HCT116 (cell line): ENCODE results near the gene SLC25A31. TPM values are rescaled to one million over a fixed set of nuclear protein-coding genes. Genes with fewer than 3 reads are reported as not detected.

Experiments used
- ATAC-seq: fragments of 200-7000 bp; cut with Tn5 transposase; 2 replicates; pipeline ENCODE4 v1.9.1; 2020; ENCODE audit warnings: mild to moderate bottlenecking, moderate library complexity
- BruUV-seq: library from RNA; stranded (reverse); fragments of 400-500 nt; replicated peaks from 2 replicates; lab custom pipeline; 2021; lab: Mats Ljungman, UMichigan
- CTCF ChIA-PET: fragments of 300-600 bp; sonication (Branson Sonifier 250); formaldehyde crosslinking; loops from one replicate; lab custom pipeline; 2021; ENCODE audit warnings: antibody characterized with exemption; lab: Charles Lee
- POLR2A ChIA-PET: fragments of 300-600, 350-600 bp; sonication (Branson Sonifier 250); formaldehyde crosslinking; loops from one replicate; lab custom pipeline; 2021; ENCODE audit warnings: antibody characterized with exemption; lab: Charles Lee
- RAD21 ChIA-PET, 2 experiments: fragments of 300-600 bp; sonication (Branson Sonifier 250); formaldehyde crosslinking; loops; one replicate each; lab custom pipeline; 2023; ENCODE audit warnings: low total read pairs in 2 of 2; ENCODE audit not compliant: uncharacterized antibody in 2 of 2, unreplicated experiment in 2 of 2, low non-redundant PET in 1 of 2; lab: Charles Lee
- DNase-seq: peaks from one replicate; pipeline ENCODE4 v3.0.0-alpha.2; 2010; ENCODE audit warnings: low read depth, low spot score
- H2AFZ ChIP-seq: fragments of 200-600 bp; shearing (Covaris generic), sonication (generic); 2 replicates; pipeline ENCODE4 v1.6.1; 2017; ENCODE audit warnings: low read depth, mixed run types, mixed read lengths, antibody characterized with exemption, low read length; ENCODE audit not compliant: poor library complexity, severe bottlenecking
- H3K27ac ChIP-seq: 2 replicates; pipeline ENCODE4 v1.5.1; 2012; ENCODE audit warnings: low read depth, low read length
- H3K27me3 ChIP-seq: fragments of 200-600 bp; sonication (generic); 2 replicates; pipeline ENCODE4 v1.6.1; 2016; ENCODE audit warnings: mixed run types, low read length, mixed read lengths; ENCODE audit not compliant: insufficient read depth
- H3K36me3 ChIP-seq, 2 experiments: fragments of 200-500 bp in 1 of 2; fragments of 200-600 bp in 1 of 2; sonication (Bioruptor generic) in 1 of 2; sonication (generic) in 1 of 2; 2 replicates each; pipeline versions ENCODE4 v1.5.1 to v1.6.1; 2014 to 2016; ENCODE audit warnings: low read length in 2 of 2, inconsistent platforms in 1 of 2, mixed read lengths in 1 of 2, mixed run types in 1 of 2; ENCODE audit not compliant: insufficient read depth in 2 of 2, control insufficient read depth in 1 of 2
- H3K4me1 ChIP-seq, 2 experiments: fragments of 200-600 bp in 1 of 2; sonication (generic) in 1 of 2; 2 replicates each; pipeline versions ENCODE4 v1.5.1 to v1.6.1; 2012 to 2017; ENCODE audit warnings: low read length in 2 of 2, inconsistent platforms in 1 of 2, mild to moderate bottlenecking in 1 of 2, mixed read lengths in 1 of 2, mixed run types in 1 of 2, moderate library complexity in 1 of 2; ENCODE audit not compliant: insufficient read depth in 2 of 2, control insufficient read depth in 1 of 2
- H3K4me2 ChIP-seq: fragments of 200-600 bp; sonication (generic); 2 replicates; pipeline ENCODE4 v1.6.1; 2017; ENCODE audit warnings: mixed run types, low read length, mixed read lengths
- H3K4me3 ChIP-seq, 2 experiments: fragments of 200-600 bp in 1 of 2; sonication (generic) in 1 of 2; replicated peaks in 1 of 2; 2 replicates each; pipeline ENCODE4 v1.5.1; 2011 to 2016; ENCODE audit warnings: low read length in 2 of 2, control low read depth in 1 of 2, low read depth in 1 of 2, mild to moderate bottlenecking in 1 of 2, mixed read lengths in 1 of 2, mixed run types in 1 of 2
- H3K79me2 ChIP-seq: fragments of 200-600 bp; sonication (generic); 2 replicates; pipeline ENCODE4 v1.6.1; 2017; ENCODE audit warnings: mild to moderate bottlenecking, mixed run types, low read length, moderate library complexity, mixed read lengths; ENCODE audit not compliant: insufficient read depth
- H3K9ac ChIP-seq: fragments of 200-600 bp; sonication (generic); 2 replicates; pipeline ENCODE4 v1.6.1; 2016; ENCODE audit warnings: low read length, mixed read lengths
- H3K9me2 ChIP-seq: fragments of 200-600 bp; sonication (generic), shearing (Covaris generic); 2 replicates; pipeline ENCODE4 v1.6.1; 2017; ENCODE audit warnings: mixed run types, mild to moderate bottlenecking, moderate library complexity; ENCODE audit not compliant: insufficient read depth
- H3K9me3 ChIP-seq, 2 experiments: fragments of 200-500 bp in 1 of 2; fragments of 200-600 bp in 1 of 2; sonication (Bioruptor generic) in 1 of 2; sonication (generic) in 1 of 2; 2 replicates each; pipeline ENCODE4 v1.6.1; 2014 to 2017; ENCODE audit warnings: low read length in 2 of 2, mixed read lengths in 2 of 2, inconsistent platforms in 1 of 2, low read depth in 1 of 2, mild to moderate bottlenecking in 1 of 2, mixed run types in 1 of 2, moderate library complexity in 1 of 2; ENCODE audit not compliant: control insufficient read depth in 1 of 2, insufficient read depth in 1 of 2
- H4K20me1 ChIP-seq: fragments of 200-600 bp; sonication (generic), shearing (Covaris generic); 2 replicates; pipeline ENCODE4 v1.6.1; 2017; ENCODE audit warnings: mixed run types, mild to moderate bottlenecking, moderate library complexity; ENCODE audit not compliant: insufficient read depth
- EGR1 ChIP-seq: IDR thresholded peaks from 2 replicates; pipeline ENCODE4 v1.6.1; 2012; ENCODE audit warnings: low read depth
- ELF1 ChIP-seq: IDR thresholded peaks from 2 replicates; pipeline ENCODE4 v1.6.1; 2012; ENCODE audit warnings: low read depth, borderline replicate concordance
- EZH2 ChIP-seq: fragments of 200-600 bp; sonication (generic); IDR thresholded peaks from 2 replicates; pipeline ENCODE4 v1.6.1; 2017; ENCODE audit warnings: antibody characterized with exemption, mixed run types
- EZH2phosphoT487 ChIP-seq: fragments of 200-600 bp; IDR thresholded peaks from 2 replicates; pipeline ENCODE4 v1.6.1; 2018; ENCODE audit warnings: antibody characterized with exemption, borderline replicate concordance
- FOSL1 ChIP-seq: IDR thresholded peaks from 2 replicates; pipeline ENCODE4 v1.6.1; 2012; ENCODE audit warnings: low read depth
- JUND ChIP-seq: IDR thresholded peaks from 2 replicates; pipeline ENCODE4 v1.6.1; 2012
- POLR2A ChIP-seq: IDR thresholded peaks from 2 replicates; pipeline ENCODE4 v1.7.0; 2011; ENCODE audit warnings: borderline replicate concordance; ENCODE audit not compliant: insufficient read depth, insufficient read length; ENCODE audit errors: extremely low read depth
- POLR2AphosphoS5 ChIP-seq: IDR thresholded peaks from 2 replicates; pipeline ENCODE4 v1.6.1; 2011; ENCODE audit warnings: mild to moderate bottlenecking, low read depth, low read length, moderate library complexity
- SP1 ChIP-seq: IDR thresholded peaks from 2 replicates; pipeline ENCODE4 v1.6.1; 2012; ENCODE audit warnings: low read depth
- SRF ChIP-seq: IDR thresholded peaks from 2 replicates; pipeline ENCODE4 v1.6.1; 2012; ENCODE audit warnings: low read depth
- TCF7L2 ChIP-seq: IDR thresholded peaks from 2 replicates; pipeline ENCODE4 v1.7.0; 2011; ENCODE audit warnings: borderline replicate concordance, inconsistent platforms; ENCODE audit not compliant: insufficient read depth, insufficient read length; ENCODE audit errors: extremely low read depth
- YY1 ChIP-seq: IDR thresholded peaks from 2 replicates; pipeline ENCODE4 v1.6.1; 2011; ENCODE audit warnings: low read length, low read depth, moderate library complexity, mild to moderate bottlenecking; ENCODE audit not compliant: insufficient replicate concordance; ENCODE audit errors: extremely low read depth
- ZFX ChIP-seq: fragments of 450-650 bp; IDR thresholded peaks from 2 replicates; pipeline ENCODE4 v1.6.1; 2017
- ZNF274 ChIP-seq: fragments of 200-500 bp; sonication (Bioruptor generic); IDR thresholded peaks from 2 replicates; pipeline ENCODE4 v1.6.1; 2014; ENCODE audit warnings: mild to moderate bottlenecking, low read depth, low read length, inconsistent platforms
- intact Hi-C: fragments of 100-400 bp; cut with micrococcal nuclease; formaldehyde crosslinking; loops from 2 replicates; pipeline ENCODE4 v1.10.0; 2022
- total RNA-seq: library from RNA; stranded (reverse); gene quantifications from one replicate; pipeline ENCODE4 v1.2.1, GENCODE V29; 2021; ENCODE audit not compliant: unreplicated experiment

The SLC25A31 gene
- total RNA-seq, 1 experiment from 2014 or later: not detected

- Histone ChIP-seq H3K4me3 (no peak overlapping the region), H3K79me2 (no peaks in the 10 kb centered on the region)
- RAD21 ChIA-PET: no interaction called here
- TF ChIP-seq POLR2AphosphoS5: no peak
- TF ChIP-seq EGR1: no peak
- no peak for TF ChIP-seq POLR2A
- TF ChIP-seq SP1: no peak
- TF ChIP-seq YY1: no peak
- TF ChIP-seq TCF7L2: no peak
- TF ChIP-seq FOSL1: no peak
- no peak for TF ChIP-seq ZNF274
- no peak for TF ChIP-seq SRF
- no peak for TF ChIP-seq ZFX
- no peak for TF ChIP-seq EZH2phosphoT487
- TF ChIP-seq, all 23 proteins: peak for 0
- no TSS peak for BruUV-seq
- no peak overlapping the region for H3K4me2 ChIP-seq
- intact Hi-C loops: no loop called here
- ChIA-PET CTCF (no interaction called here), POLR2A (no interaction called here)
- no peaks in the 10 kb centered on the region for H3K9me3 ChIP-seq
- H3K36me3 ChIP-seq: no peaks in the 10 kb centered on the region
- no peaks in the 10 kb centered on the region for H3K4me1 ChIP-seq
- H2AFZ ChIP-seq: no peak overlapping the region
- no peaks in the 10 kb centered on the region for H4K20me1 ChIP-seq
- H3K9ac ChIP-seq: no peak overlapping the region
- no peak overlapping the region for H3K27ac ChIP-seq
- H3K27me3 ChIP-seq: no peaks in the 10 kb centered on the region
- no peak for DNase-seq
- no peak for ATAC-seq
- no peaks in the 10 kb centered on the region for H3K9me2 ChIP-seq
Measured at GRCh38 chr4:127737295-127737694, 7.1 kb downstream of the SLC25A31 start.

GRCh38 chr4:127741247-127741646 is 11.0 kb downstream of the SLC25A31 start:
- POLR2A ChIA-PET: no interaction called here
- CTCF ChIA-PET: no interaction called here

More at GRCh38 chr4:127741247-127741646, 11.0 kb downstream of the SLC25A31 start:
- Histone ChIP-seq H3K9me2 (no peaks in the 10 kb centered on the region), H3K27ac (no peak overlapping the region), H3K27me3 (no peaks in the 10 kb centered on the region), H3K4me1 (no peaks in the 10 kb centered on the region), H3K36me3 (no peaks in the 10 kb centered on the region), H3K4me3 (no peak overlapping the region), H3K9ac (no peak overlapping the region), H3K4me2 (no peak overlapping the region), H2AFZ (no peak overlapping the region), H4K20me1 (no peaks in the 10 kb centered on the region), H3K79me2 (no peaks in the 10 kb centered on the region), H3K9me3 (no peaks in the 10 kb centered on the region)
- intact Hi-C loops: no loop called here
- RAD21 ChIA-PET: no interaction called here
- TF ChIP-seq EZH2 (no peak), POLR2A (no peak), ELF1 (no peak), ZNF274 (no peak), EZH2phosphoT487 (no peak), JUND (no peak), EGR1 (no peak), POLR2AphosphoS5 (no peak), FOSL1 (no peak)
- DNase-seq (no peak), ATAC-seq (no peak)
- BruUV-seq: no TSS peak
